Lung (tissue), 12 donors: ENCODE results near the gene GPR183. TPM values are rescaled to one million over a fixed set of nuclear protein-coding genes. Genes with fewer than 3 reads are reported as not detected.

ENCODE experiments used
- ATAC-seq: fragments of 200-7000 bp; cut with Tn5 transposase; one replicate; pipeline ENCODE4 v1.9.1; 2020; ENCODE audit warnings: moderate number of reproducible peaks; ENCODE audit not compliant: insufficient read depth, low FRiP score
- DNase-seq, 3 donors: peaks; one replicate each; pipeline ENCODE4 v3.0.0-alpha.2; 2013 to 2017
- H3K27ac ChIP-seq, 2 donors: one replicate each; pipeline ENCODE4 v1.5.1; 2013; ENCODE audit warnings: mild to moderate bottlenecking in 2 of 2, moderate library complexity in 2 of 2, control low read depth in 1 of 2, inconsistent platforms in 1 of 2, low read depth in 1 of 2, low read length in 1 of 2
- H3K27me3 ChIP-seq, 3 donors: one replicate each; pipeline ENCODE4 v1.5.1; 2013; ENCODE audit warnings: low read length in 2 of 3; ENCODE audit not compliant: control insufficient read depth in 3 of 3, insufficient read depth in 3 of 3
- H3K36me3 ChIP-seq, 4 donors: one replicate each; pipeline ENCODE4 v1.5.1; 2013; ENCODE audit warnings: low read length in 4 of 4, mild to moderate bottlenecking in 1 of 4, moderate library complexity in 1 of 4; ENCODE audit not compliant: control insufficient read depth in 4 of 4, insufficient read depth in 4 of 4
- H3K4me1 ChIP-seq, 5 donors: one replicate each; pipeline ENCODE4 v1.5.1; 2013; ENCODE audit warnings: low read length in 5 of 5, mild to moderate bottlenecking in 2 of 5, moderate library complexity in 1 of 5; ENCODE audit not compliant: control insufficient read depth in 5 of 5, insufficient read depth in 5 of 5
- H3K4me3 ChIP-seq: one replicate; pipeline ENCODE4 v1.5.1; 2013; ENCODE audit warnings: mild to moderate bottlenecking, control low read depth, moderate library complexity
- H3K9ac ChIP-seq, 2 donors: one replicate each; pipeline ENCODE4 v1.5.1; 2013; ENCODE audit warnings: low read length in 2 of 2, control low read depth in 1 of 2; ENCODE audit not compliant: insufficient read depth in 1 of 2
- H3K9me3 ChIP-seq, 4 donors: one replicate each; pipeline ENCODE4 v1.5.1; 2013; ENCODE audit warnings: low read length in 3 of 4, mild to moderate bottlenecking in 1 of 4, moderate library complexity in 1 of 4; ENCODE audit not compliant: control insufficient read depth in 4 of 4, insufficient read depth in 3 of 4
- WGBS, 2 donors: extraction: QIAGEN DNeasy Blood & Tissue Kit; methylation state at CpG; one replicate each; pipeline ENCODE4 v1.1.7; 2013; 5-methylcytosine and 5-hydroxymethylcytosine counted together
- polyA plus RNA-seq, 2 donors: library from polyadenylated mRNA; stranded (reverse); fragments of 200-250 nt; gene quantifications; one replicate each; pipeline ENCODE4 v1.2.1, GENCODE V29; 2013
- total RNA-seq, 2 donors: library from RNA; depleted of rRNA in 1 of 2; stranded (reverse); fragments of >200 nt in 1 of 2; gene quantifications; one replicate each; pipeline ENCODE4 v1.2.1, GENCODE V29; 2014 to 2021
- TF ChIP-seq, protein P1 (sequence below): IDR thresholded peaks from 2 replicates; pipeline ENCODE4 v1.5.1; 2012; ENCODE audit warnings: mild to moderate bottlenecking; ENCODE audit errors: control extremely low read depth, extremely low read depth
- donor health status: control.
- donor health status: control.
- donor health status: Bipolar disorder and iron deficiency.
- donor health status: healthy.
- donor health status: DM: yes; HTN: yes; CAD: no.

Gene GPR183
- total and polyA plus RNA-seq, 4 donors: 6.3 to 38.3 (median 16.0) TPM

DNA sequence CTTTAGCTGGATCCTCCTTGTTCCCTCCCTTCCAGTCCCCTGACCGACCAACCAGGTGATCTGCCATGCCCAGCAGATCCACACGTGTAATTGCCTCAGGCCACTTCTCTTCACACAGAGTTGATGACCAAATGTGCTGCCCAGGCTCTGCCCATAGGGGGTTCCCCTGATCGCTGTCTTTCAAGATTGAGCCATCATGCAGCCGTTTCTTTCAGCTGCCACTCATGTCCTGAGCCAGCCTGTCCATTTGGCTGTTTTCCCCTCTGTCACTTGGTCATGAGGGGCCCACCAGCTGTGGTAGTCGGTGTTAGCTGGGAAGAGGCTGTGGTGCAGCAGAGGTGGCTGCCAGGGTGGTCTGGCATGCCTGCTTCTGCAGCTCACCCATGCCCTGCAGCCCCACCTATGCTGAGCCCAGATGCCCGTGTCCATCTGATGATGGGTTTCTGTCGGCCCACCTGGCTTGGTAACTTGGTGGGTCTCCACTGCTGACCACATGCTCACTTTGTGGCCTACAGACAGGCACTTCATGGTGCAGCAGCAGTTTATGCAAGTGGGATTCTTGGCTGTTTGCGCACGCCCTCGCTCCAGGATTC is 35.6 kb upstream of the GPR183 start:
- Histone ChIP-seq H3K36me3 (peaks cover 18 to 38% (median 22%) of the 10 kb centered on the region in 4 donors), H3K9ac (no peak overlapping the region), H3K27me3 (no peaks in the 10 kb centered on the region), H3K4me1 (peaks cover 0 to 6% (median 0%) of the 10 kb centered on the region in 5 donors), H3K9me3 (no peaks in the 10 kb centered on the region), H3K27ac (no peak overlapping the region), H3K4me3 (no peak overlapping the region)
- TF ChIP-seq, protein P1, sequence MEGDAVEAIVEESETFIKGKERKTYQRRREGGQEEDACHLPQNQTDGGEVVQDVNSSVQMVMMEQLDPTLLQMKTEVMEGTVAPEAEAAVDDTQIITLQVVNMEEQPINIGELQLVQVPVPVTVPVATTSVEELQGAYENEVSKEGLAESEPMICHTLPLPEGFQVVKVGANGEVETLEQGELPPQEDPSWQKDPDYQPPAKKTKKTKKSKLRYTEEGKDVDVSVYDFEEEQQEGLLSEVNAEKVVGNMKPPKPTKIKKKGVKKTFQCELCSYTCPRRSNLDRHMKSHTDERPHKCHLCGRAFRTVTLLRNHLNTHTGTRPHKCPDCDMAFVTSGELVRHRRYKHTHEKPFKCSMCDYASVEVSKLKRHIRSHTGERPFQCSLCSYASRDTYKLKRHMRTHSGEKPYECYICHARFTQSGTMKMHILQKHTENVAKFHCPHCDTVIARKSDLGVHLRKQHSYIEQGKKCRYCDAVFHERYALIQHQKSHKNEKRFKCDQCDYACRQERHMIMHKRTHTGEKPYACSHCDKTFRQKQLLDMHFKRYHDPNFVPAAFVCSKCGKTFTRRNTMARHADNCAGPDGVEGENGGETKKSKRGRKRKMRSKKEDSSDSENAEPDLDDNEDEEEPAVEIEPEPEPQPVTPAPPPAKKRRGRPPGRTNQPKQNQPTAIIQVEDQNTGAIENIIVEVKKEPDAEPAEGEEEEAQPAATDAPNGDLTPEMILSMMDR: no peak
- ATAC-seq (no peak), DNase-seq (no peak)
- WGBS, 2 donors: 83 to 86% methylated on average over 10 of the region's 10 CpGs

DNA sequence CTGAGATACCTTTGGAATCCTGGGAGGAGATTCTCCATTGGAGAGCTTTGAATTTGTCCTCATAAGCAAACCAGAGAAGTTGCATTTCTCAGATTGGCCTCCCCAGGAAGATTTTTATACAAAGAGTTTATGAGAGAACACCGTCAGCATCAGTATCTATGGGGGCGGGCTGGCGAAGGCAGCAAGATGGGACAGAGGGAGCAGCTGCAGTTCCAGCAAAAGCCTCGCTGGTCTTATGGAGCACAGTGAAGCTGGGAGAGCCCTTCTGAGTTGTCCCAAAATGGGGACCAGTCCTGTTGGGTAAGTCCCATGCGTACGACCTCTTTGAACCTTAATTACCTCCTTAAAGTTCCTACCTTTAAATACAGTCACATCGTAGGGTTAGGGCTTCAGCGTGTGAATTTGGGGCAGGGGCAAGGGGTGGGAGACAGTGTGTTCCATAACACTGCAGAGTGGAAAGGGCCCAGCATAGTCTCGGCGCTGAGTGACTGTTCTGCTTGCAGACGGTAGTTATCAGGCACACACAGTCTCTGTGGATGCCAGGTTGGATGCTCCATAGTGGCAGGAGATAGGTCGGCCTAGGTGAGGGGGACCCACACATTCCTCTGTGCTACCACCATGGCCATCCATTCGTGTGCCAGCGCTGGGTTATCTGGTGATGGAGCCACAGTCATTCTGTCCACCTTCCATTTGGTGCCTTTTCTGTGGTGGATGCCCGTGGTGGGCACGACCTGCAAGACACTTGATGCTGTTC is 34.9 kb upstream of the GPR183 start:
- Histone ChIP-seq H3K27me3 (no peaks in the 10 kb centered on the region), H3K27ac (no peak overlapping the region), H3K36me3 (peaks cover 18 to 32% (median 19%) of the 10 kb centered on the region in 4 donors), H3K4me3 (no peak overlapping the region), H3K4me1 (peaks cover 0 to 6% (median 0%) of the 10 kb centered on the region in 5 donors), H3K9ac (no peak overlapping the region), H3K9me3 (no peaks in the 10 kb centered on the region)
- TF ChIP-seq, protein P1: no peak
- no peak for ATAC-seq
- no peak for DNase-seq
- WGBS, 2 donors: 97 to 98% methylated on average over 16 of the region's 16 CpGs

GRCh38 chr13:99340638-99341037 is 33.4 kb upstream of the GPR183 start:
- Histone ChIP-seq H3K4me3 (no peak overlapping the region), H3K27me3 (no peaks in the 10 kb centered on the region), H3K4me1 (peaks cover 0 to 6% (median under 1%) of the 10 kb centered on the region in 5 donors), H3K36me3 (peaks cover 13 to 29% (median 18%) of the 10 kb centered on the region in 4 donors), H3K9ac (no peak overlapping the region), H3K27ac (no peak overlapping the region), H3K9me3 (no peaks in the 10 kb centered on the region)
- TF ChIP-seq, protein P1: no peak
- ATAC-seq (no peak), DNase-seq (no peak)
